A673 (cell line): ENCODE measurements around the gene MYOCD.

Experiments used
- EZH2 ChIP-seq: fragments of 200-600 bp; sonication (generic); IDR thresholded peaks from 2 replicates; pipeline ENCODE4 v1.6.1; 2017; ENCODE audit warnings: borderline replicate concordance, low read depth, mild to moderate bottlenecking, mixed read lengths, antibody characterized with exemption, low read length; ENCODE audit not compliant: poor library complexity, severe bottlenecking
- TF ChIP-seq, protein P1 (sequence below): fragments of 300-800, 200-600 bp; sonication (generic); conservative IDR thresholded peaks from 2 replicates; pipeline ENCODE4 v1.5.1; 2017; ENCODE audit warnings: low read depth, mild to moderate bottlenecking, antibody characterized with exemption, low read length, moderate library complexity, mixed read lengths

DNA sequence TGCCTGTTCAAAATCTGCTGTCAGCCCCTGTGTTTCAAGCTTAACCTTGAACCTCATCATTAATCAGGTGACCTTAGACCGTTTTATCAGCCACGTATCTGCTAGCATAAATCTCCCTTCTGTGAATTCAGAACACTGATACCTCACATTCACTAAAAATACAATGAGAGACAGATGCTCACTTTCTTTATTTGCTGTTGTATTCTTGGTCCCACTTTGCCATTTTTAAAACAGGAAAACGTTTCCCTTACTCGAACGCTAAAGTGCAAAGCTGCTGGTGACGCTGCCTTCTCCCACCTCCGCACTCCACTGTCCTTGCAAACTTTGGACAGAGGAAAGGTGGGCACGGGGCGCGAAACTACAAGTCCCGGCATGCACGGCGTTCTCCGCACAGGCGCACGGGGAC lies 123.4 kb downstream of the MYOCD start:
- TF ChIP-seq, protein P1, sequence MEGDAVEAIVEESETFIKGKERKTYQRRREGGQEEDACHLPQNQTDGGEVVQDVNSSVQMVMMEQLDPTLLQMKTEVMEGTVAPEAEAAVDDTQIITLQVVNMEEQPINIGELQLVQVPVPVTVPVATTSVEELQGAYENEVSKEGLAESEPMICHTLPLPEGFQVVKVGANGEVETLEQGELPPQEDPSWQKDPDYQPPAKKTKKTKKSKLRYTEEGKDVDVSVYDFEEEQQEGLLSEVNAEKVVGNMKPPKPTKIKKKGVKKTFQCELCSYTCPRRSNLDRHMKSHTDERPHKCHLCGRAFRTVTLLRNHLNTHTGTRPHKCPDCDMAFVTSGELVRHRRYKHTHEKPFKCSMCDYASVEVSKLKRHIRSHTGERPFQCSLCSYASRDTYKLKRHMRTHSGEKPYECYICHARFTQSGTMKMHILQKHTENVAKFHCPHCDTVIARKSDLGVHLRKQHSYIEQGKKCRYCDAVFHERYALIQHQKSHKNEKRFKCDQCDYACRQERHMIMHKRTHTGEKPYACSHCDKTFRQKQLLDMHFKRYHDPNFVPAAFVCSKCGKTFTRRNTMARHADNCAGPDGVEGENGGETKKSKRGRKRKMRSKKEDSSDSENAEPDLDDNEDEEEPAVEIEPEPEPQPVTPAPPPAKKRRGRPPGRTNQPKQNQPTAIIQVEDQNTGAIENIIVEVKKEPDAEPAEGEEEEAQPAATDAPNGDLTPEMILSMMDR, result no peak
- no peak for TF ChIP-seq EZH2
